Measurements from ENCODE around the gene KIF3A. TPM values are rescaled to one million over a fixed set of nuclear protein-coding genes. Genes with fewer than 3 reads are reported as not detected.

KIF3A gene
- total RNA-seq, 1 experiment from 2014 or later = 12.7 TPM

- ATAC-seq (no peak), DNase-seq (ENCODE audit: low read depth, low spot score) (no peak)
- Histone ChIP-seq H4K20me1 (ENCODE audit: insufficient read depth) (no peaks in the 10 kb centered on the region), H3K9me3 (ENCODE audit: control insufficient read depth in 1 of 2, insufficient read depth in 1 of 2, low read depth in 1 of 2, low read length in 2 of 2) (no peaks in the 10 kb centered on the region), H3K79me2 (ENCODE audit: insufficient read depth, low read length) (no peaks in the 10 kb centered on the region), H3K4me1 (ENCODE audit: control insufficient read depth in 1 of 2, insufficient read depth in 2 of 2, low read length in 2 of 2) (no peaks in the 10 kb centered on the region), H3K9me2 (ENCODE audit: insufficient read depth) (no peaks in the 10 kb centered on the region), H3K36me3 (ENCODE audit: control insufficient read depth in 1 of 2, insufficient read depth in 2 of 2, low read length in 2 of 2) (no peaks in the 10 kb centered on the region), H3K9ac (ENCODE audit: low read length) (no peak overlapping the region), H3K27ac (ENCODE audit: low read depth, low read length) (no peak overlapping the region), H3K4me2 (ENCODE audit: low read length) (no peak overlapping the region), H3K27me3 (ENCODE audit: insufficient read depth, low read length) (no peaks in the 10 kb centered on the region), H2AFZ (ENCODE audit: low read depth, low read length, poor library complexity, severe bottlenecking) (no peak overlapping the region), H3K4me3 (replicated peaks in 1 of 2; ENCODE audit: low read depth in 1 of 2, low read length in 2 of 2) (no peak overlapping the region)
- intact Hi-C loops (cut with micrococcal nuclease) = no loop called here
- ChIA-PET POLR2A (no interaction called here), CTCF (interaction anchor here (2.2 kb wide), 1 partner anchor 9 kb away, joined by 5 read pairs; no protein-coding TSS in a partner anchor), RAD21 (ENCODE audit: low non-redundant PET in 1 of 2, low total read pairs in 2 of 2, uncharacterized antibody in 2 of 2, unreplicated experiment in 2 of 2) (interaction anchor here in 1 of 2 experiments (1.0 kb wide), 1 partner anchor 182 kb away, joined by 4 read pairs; no protein-coding TSS in a partner anchor)
- TF ChIP-seq EZH2phosphoT487 (IDR thresholded peaks at IDR 0.05; ENCODE audit: borderline replicate concordance) = no peak
- no peak for TF ChIP-seq TCF7L2 (IDR thresholded peaks at IDR 0.05; ENCODE audit: borderline replicate concordance, extremely low read depth, insufficient read depth, insufficient read length)
- no peak for TF ChIP-seq ZNF274 (IDR thresholded peaks at IDR 0.05; ENCODE audit: low read depth, low read length)
- TF ChIP-seq CEBPB (IDR thresholded peaks at IDR 0.05; ENCODE audit: low read depth) = no peak
- TF ChIP-seq FOSL1 (IDR thresholded peaks at IDR 0.05; ENCODE audit: low read depth) = no peak
- no peak for TF ChIP-seq SP1 (IDR thresholded peaks at IDR 0.05; ENCODE audit: low read depth)
- no peak for TF ChIP-seq ZBTB33 (IDR thresholded peaks at IDR 0.05; ENCODE audit: extremely low read depth, insufficient replicate concordance, low read length)
- no peak for TF ChIP-seq JUND (IDR thresholded peaks at IDR 0.05)
- no peak for TF ChIP-seq SIN3A (IDR thresholded peaks at IDR 0.05; ENCODE audit: low read depth)
- TF ChIP-seq SRF (IDR thresholded peaks at IDR 0.05; ENCODE audit: low read depth) = no peak
- no peak for TF ChIP-seq EGR1 (IDR thresholded peaks at IDR 0.05; ENCODE audit: low read depth)
- TF ChIP-seq ELF1 (IDR thresholded peaks at IDR 0.05; ENCODE audit: borderline replicate concordance, low read depth) = no peak
- TF ChIP-seq MAX (IDR thresholded peaks at IDR 0.05) = no peak
- no peak for TF ChIP-seq CTCF (IDR thresholded peaks at IDR 0.05 in 2 of 3, conservative IDR thresholded peaks at IDR 0.05 in 1 of 3; ENCODE audit: borderline replicate concordance in 1 of 3, insufficient read depth in 1 of 3, low read depth in 2 of 3, low read length in 2 of 3)
- TF ChIP-seq ZFX (IDR thresholded peaks at IDR 0.05) = no peak
- no peak for TF ChIP-seq ATF3 (IDR thresholded peaks at IDR 0.05)
- TF ChIP-seq POLR2A (IDR thresholded peaks at IDR 0.05; ENCODE audit: borderline replicate concordance, extremely low read depth, insufficient read depth, insufficient read length) = no peak
- no TSS peak for BruUV-seq (replicated peaks)
Measured at GRCh38 chr5:132708645-132709044, 28.7 kb downstream of the KIF3A start.
